ENCODE measurements around the gene BOK.

BOK gene

DNA sequence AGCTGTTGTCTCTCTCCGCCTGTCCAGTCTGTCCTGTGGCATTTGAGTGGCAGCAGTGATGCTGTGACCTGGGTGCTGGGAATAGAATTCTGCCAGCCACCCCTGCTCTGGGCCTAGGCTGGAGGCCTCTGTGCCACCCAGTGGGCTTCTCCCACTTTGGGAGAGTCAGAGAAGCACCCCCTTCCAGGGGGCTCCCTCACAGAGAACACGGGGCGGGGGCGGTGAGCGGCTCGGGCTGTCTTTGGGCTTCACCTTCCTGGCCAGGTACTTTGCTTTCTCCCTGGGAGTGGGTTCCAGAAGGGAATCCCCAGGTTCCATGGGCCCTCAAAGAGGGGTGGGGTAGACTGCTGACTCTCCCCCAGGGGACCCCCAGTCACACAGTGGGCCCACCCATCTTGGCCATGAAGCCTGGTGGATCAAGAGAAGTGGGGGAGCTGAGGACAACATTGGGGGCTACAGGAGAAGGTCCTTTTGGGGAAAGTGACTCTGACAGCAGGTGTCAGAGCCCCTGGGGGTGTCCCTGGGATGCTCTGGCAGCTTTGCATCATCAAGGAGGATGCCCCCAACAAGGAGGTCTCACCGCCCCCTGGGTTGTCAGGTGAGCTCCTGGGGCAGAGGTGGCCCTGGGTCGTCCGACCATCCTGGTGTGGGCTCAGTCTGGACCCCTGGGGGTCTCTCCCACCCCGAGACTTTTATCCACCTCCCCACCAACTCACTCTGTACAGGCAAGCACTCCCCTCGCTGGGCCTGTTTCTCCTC, 18.8 kb upstream of the BOK start:
- no peak for DNase-seq

DNA sequence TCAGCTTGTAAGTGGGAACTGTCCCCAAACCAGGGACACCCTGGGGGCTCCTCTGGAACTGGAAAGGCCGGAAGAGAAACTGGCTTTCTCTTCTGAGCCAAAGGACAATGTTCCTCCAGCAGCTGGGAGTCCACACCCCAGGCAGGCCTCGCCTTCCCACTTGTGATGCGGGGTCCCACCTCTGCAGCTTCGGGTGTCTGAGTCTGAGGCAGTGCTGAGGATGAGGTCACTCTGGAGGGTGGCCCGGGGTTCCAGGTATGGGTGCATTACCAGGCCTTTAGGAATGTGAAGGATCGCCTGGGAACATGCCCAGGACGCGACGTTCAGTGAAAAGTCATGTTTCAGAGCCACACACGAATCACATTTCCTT, 18.2 kb upstream of the BOK start:
- DNase-seq = no peak

DNA sequence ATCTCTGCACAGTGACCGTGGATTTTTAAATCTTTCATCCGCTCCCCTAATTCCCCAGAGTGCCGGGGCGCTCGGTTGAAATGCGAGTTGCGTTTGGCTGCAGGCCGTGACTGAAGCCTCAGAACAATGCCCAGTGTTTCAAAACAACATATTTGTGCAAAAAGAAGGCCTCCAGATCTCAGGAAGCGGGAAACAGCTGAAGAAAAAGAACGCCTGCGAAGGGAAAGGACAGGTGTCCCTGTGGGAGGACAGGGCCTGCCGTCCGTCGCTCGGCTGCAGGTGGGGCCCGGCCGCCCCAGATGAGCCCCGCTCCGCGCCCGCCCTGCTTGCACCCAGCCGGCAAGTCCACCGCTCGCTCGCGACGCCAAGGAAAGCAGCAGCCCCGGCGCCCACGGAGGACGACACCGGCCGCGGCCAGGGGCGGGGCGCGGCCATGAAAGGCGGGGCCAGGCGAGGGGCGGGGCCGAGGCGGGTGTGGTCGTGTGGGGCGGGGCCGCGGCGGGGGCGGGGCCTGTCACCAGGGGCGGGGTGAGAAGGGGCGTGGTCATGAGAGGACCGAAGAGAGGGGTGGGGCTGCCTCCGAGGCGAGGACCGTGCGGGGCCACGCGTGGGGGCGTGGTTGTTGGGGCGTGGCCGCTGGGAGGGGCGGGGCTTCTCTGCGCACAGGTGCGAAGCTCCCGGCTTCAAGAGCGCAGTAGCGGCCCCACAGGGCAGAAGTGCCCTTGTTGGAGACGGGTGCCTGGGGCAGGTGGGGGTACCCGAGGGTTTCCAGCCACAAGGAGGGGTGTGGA, 17.6 kb upstream of the BOK start:
- peak; percentile 40 for DNase-seq

DNA sequence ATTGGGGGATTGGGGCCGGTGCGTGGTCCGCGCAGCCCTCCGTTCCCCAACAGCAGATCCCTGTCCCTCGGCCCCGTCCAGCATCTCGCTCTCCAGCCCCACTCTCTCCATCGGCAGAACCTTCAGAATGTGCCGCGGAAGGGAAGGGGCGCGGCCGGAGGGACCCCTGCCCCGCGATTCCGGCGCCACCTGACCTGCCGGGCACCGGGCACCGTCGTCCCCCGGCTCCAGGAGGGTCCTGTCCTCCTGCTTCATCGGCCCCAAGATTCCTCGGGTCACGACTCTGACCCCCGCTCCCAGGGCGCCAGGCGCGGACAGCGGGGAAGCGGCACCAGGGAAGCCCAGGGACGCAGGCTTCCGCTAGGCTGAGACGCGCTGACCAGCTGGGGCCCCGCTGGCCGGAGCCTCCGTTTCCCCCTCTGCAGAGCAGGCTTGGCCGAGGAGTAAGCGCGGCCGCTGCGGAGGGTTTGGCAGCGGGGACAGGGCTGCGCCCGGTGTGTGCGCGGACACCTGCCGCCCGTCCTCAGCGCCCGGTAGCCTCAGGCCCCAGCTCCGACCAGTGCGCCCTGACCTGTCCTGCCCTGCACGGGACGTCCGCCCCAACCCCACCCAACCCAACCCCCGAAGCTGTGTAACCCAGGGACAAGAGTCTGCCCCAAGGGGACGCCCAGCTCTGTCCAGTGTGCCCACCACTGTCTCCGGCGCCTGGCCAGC, 16.8 kb upstream of the BOK start:
- DNase-seq = no peak

DNA sequence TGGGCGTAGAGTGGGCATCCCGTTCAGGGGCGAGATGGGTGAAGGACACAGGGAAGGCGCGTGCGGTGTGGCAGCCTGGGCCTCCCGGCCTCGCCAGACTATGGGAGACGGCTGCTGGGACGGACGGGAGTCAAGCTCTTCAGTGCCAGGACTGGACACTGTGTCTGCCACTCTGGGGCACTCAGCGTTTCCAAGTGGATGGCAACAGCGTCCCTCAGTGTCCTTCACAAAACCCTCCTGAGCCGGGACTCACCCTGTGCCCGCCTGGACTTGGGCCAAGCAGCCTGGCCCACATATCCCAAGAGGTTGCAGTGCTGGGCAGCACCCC, 16.3 kb upstream of the BOK start:
- DNase-seq = no peak

DNA sequence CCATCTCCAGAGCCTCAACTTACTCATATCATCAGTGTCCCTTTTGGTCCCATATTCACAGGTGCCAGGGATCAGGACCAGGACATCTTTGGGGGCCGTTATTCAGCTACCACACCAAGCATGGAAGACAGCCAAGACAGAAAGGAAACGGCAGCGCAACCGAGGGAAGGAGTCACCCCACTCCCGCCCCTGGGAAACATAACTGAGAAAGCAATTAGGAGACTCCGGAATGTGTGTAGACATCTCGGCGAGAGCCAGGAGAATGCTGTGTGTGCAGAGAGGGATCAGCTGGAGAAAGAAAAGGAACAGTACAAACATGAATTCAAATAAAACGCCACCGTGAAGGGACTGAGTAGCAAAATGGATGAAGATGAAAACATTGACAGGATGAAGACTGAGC, 13.4 kb upstream of the BOK start:
- no peak for DNase-seq

DNA sequence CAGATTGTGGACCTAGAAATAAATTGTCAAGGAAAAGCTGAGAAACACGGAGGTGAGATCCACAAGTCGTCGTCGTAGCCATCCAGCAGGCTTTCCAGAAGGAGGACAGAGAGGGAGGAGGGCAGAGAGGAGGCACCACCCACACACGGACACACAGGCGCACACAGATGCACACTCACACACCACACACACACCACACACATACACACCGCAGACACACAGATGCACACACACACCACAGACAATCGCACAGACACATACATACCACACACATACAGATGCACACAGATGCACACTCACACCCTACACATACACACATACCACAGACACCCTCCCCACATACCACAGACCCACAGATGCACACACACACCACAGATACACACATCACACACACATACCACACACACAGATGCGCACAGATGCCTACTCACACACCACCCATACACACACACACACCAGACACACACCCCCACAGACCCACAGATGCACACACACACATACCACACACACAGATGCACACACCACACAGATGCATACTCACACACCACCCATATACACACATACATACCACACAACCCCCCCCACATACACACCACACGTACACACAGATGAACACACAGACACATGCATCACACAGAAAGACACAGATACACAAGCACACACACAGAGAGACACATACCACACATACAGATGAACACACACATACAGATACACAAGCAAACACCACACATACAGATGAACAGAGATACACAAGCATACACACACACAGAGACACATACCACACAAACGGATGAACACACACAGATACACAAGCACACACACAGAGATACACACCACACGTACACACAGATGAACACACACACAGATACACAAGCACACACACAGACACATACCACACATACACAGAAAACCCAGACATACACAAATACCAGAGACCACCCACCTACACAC, 12.7 kb upstream of the BOK start:
- no peak for DNase-seq

DNA sequence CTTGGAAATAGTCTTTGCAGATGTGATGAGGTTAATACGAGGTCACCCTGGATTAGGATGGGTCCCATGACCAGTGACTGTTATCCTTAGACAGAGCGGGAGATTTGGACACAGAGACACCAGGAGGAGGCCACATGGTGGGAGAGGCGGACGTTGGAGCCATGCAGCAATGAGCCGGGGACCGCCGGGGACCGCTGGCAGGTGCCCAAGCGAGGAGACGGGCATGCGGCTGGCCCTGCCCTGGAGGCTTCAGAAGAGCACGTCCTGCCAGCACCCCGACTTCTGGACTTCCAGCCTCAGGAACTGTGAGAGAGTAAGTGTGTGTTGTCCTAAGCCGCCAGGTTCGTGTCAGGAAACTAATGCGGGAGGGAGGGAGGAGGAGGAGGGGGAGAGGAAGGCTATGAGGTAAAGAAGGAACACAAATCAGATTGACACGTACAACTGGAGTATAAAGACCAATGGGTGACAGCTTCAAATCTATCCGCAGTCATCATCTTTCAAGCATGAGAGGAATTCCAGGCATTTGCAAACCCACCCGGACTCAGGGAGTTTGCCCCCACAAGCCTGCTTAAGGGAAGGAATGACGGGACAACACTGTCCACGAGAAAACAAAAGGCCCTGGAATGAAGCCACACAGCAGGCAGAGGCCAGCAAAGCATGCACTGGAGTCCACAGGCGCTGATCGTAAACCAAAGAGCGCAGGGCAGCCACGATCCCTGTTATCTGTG, 11.6 kb upstream of the BOK start:
- DNase-seq = no peak

DNA sequence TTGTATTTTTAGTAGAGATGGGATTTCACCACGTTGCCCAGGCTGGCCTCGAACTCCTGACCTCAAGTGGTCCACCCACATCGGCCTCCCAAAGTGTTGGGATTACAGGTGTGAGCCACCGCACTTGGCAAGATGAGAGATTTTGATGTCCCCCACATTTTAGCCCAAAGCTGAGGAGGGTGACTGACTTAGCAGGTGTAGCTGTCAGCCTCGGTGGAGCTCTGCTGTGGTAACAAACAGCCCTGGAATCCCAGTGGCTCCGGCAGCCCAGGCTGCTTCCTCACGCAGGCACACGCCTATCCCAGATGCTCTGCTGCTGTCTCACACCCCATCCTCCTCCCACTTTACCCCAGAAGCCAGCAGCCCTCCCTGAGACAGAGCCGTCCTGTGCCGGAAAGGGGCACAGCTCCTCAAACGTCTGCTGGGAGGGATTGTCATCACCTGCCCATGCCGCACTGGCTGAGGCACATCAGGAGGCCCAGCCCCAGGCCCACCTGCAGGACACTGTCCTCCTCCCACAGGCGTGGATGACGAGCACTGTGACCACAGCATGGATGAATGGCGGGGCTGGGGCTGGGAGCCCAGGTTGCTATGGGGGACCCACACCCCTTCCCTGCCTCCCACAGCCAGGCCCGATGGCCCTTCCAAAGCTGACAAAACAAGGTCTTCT, 10.6 kb upstream of the BOK start:
- no peak for DNase-seq

DNA sequence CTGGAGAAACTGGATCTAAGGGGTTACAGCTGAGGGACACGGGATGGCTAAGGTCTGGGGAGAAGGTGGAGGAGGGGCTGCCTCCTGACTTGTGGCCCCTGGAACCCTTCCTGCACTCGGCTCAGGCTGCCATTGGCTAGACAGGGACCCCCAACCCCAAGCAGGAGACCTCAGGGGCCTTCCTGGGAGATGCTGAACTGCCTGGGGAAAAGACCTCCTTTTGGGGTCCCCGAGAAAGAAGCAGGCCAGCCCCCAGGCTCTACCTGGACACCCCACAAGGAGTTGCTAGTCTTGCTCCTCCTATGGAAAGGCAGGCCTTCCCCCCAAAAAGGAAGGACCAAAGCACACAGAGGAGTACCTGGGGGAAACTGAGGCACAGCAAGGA, 10.1 kb upstream of the BOK start:
- no peak for DNase-seq

DNA sequence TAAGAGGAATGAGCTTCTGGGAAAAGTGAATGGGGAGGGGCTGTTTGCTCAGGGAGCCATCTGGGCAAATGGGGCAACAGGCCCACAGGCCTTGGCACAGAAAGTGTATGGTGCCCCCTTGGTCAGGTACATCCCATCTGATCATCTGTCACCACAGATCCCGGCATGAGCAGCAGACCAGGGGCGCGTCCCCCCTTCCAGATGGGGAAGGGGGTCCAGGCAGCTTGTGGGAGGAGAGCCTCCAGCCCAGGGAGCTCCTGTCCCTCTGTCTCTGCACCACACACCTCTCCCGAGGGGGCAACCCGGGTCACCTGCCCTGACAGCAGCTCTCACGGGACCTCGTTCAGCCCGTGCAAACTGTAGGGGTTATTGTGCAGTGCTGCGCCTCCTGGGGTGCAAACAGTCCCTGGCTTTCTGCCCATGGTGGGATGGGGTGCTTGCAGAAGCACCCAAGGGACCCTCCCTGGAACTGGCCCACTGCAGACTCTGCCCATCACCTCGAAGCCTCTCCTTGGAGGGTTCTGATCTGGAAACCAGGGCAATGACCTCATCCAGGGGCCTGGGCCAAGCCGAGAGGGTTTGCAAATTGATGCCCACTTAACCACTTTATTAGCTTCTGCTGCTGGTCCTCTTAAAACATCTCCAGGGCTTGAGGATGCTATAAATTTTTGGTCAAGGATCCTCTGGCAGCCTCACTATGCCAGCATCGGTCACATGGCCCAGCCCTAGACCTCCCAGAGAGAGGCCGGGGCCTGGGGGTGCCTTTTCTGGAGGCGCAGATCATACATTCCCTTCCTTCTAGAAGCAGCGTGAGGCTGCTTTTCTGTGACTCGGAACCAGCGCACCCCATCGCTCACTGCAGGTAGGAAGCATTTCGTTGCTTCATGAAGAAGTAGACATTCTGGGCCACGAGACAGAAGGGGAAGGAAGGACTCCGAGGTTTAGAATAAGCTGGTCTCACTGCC, 7.6 kb upstream of the BOK start:
- DNase-seq = no peak

DNA sequence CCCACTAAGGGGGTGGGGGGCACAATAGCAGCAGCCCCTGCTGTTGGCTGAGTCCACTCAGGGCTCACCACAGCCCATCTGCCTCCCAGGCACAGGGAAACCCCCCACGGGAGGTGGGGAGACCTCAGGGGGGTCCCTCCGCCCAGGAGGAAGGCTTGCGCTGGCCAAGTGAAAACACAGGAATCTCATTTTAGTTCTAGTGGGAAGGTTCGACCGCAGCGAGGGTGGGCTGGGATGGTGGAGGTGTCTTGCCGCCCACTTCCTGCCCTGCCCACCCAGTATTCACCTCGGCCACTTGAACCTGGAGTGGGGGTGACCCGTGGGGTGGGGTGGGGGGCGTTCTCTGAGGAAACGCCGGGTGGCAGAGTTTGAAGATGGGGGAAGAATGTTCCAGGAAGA, 6.9 kb upstream of the BOK start:
- no peak for DNase-seq

DNA sequence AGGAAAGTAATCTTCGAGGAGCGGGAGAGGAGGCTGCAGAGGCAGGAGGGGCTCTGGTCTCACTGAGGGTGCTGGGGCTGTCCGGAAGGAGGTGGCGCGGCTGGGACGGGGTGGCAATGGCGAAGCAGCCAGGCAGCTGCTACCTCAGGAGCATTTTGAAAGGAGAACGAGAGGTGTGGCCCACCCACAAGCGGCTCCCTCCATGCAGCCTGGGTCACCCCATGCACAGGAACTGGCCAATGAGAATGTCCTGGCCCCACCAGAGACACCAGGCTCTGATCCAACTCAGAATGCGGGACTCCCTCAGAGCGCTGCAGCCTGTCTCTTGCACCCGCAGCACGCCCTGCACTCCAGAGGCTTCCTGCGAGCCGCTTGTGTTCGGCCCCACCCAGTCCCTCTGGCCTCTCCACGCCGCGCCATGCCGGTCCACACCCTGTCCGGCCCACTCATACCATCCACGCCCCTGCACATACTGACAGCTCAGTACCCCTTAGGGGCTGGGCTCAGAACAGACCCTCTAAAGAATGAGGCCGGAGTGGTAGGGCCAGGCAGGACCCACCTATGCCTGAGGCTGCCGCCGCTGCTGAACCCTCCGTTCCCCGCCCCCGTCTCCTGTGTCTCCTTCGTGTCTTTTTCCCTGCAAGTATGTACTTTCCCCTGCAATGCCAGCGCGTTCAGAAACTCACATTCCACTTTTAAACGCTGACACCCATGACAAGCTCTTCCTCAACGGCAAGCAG, 6.4 kb upstream of the BOK start:
- DNase-seq = no peak

DNA sequence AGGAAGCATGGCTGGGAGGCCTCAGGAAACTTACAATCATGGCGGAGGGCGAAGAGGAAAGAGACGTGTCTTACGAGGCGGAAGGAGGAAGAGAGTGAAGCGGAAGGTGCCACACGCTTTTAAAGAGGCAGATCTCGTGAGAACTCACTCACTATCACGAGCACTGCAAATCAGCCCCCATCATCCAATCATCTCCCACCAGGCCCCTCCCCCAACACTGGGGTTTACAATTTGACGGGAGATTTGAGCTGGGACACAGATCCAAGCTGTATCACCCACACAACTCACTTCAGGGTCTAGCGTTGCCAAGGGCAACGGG, 5.1 kb upstream of the BOK start:
- DNase-seq = no peak

DNA sequence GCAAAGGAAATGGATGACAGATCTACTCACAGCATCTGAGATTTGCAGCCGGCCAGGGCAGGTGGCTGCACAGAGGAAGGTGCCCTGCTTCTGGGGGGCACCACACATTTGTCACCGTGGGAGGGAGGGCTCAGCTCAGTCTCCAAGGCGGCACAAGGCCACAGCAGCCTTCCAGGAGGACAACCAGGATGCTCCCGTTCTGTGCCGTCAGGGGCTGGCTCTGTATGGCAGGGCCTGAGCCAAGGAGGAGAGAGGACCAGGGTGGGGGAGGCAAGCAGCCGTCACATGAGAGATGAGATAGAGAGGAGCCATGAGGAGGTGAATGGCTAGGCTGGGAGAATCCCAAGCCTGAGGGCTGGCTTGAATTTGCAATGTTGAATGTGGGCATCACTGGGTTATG, 4.6 kb upstream of the BOK start:
- no peak for DNase-seq

DNA sequence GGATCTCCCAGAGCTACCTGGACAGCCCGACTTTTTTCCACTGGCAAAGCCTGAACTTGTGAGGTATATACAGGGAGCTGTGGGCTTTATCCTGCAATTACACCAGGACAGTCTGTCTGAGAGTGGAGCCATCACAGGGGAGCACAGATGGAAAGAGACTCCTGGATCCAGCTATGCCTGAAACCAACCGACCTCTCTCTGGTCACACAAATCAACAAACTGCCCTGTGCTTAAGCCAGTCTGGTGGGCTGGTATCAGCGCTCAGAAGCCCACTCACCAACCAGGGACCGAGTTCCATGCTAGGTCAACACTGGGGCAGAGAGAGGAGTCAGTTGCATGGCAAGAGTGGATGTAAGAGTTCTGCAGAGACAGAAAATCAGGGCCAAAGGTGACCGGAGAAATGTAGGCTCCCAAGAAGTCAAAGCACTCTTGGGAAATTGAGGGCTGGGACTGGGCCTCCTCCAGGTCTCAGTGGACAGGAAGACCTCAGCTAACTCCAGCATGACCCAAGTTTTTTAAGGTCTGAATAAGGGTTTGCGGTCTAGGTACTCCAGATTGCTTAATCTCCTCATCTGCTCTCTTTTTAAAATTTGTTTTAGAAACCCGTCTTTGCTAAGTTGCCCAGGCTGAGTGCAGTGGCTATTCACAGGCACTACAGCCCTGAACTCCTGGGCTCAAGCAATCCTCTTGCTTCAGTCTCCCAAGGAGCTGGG, 3.8 kb upstream of the BOK start:
- DNase-seq = no peak

DNA sequence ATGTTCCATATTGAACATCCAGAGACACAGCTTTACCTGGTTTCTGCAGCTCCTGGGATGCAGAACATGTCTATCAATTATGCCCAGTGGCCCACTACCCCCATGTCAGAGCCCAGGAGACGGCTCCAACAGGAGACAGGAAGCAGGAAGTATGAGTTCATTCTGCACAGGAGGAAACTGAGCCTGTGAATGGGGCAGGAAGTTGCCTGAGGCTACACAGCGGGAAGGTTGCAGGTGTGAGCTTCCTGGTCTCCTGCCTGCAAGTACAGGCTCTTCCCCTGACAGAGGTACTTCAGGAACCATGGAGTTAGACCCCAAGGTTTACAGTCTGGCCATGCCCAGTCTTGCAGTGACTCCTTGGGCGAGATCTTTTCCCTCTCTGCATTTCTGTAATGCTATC, 2.8 kb upstream of the BOK start:
- no peak for DNase-seq

DNA sequence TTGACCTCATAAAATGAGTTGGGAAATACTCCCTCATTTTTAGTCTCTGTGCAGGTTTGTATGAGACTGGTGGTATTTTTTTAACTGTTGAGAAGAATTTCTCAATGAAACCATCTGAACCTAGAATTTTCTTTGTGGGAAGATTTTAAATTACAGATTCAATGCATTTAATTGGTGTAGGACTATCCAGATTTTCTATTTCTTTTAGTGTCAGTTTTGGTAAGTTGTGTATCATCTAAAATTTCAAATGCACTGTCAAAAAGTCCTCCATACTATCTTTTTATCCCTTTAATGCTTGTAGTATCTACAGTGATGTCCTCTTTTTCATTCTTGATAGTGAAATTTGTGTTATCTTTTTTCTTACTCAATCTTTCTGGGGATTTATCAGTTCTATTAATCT, 1.8 kb upstream of the BOK start:
- no peak for DNase-seq
